GM12873 (cell line): ENCODE measurements around the gene RAB23.

Experiments used
- CTCF ChIP-seq: IDR thresholded peaks from 2 replicates; pipeline ENCODE4 v1.5.1; 2012; ENCODE audit warnings: low read depth, mild to moderate bottlenecking, moderate library complexity, low read length, control low read depth; ENCODE audit not compliant: insufficient read depth; ENCODE audit errors: missing control alignments

The RAB23 gene

GRCh38 chr6:57147401-57147800, 74.7 kb downstream of the RAB23 start:
- TF ChIP-seq CTCF = no peak

DNA sequence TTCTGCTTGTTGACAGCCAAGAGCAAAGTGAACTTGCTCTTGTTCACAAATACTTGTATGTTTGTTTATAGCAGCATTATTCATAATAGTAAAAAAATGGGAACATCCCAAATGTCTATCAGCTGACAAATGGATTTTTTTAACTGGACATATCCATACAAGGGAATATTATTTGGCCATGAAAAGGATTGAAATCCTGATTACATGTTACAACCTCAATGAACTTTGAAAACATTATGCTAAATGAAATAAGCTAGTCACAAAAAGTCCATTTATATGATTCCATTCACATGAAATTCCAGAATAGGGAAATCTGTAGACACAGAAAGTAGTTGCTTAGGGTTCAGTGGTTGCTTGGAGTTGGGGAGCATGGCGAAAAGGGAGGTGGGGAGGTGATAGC, 78.4 kb downstream of the RAB23 start:
- TF ChIP-seq CTCF = no peak

DNA sequence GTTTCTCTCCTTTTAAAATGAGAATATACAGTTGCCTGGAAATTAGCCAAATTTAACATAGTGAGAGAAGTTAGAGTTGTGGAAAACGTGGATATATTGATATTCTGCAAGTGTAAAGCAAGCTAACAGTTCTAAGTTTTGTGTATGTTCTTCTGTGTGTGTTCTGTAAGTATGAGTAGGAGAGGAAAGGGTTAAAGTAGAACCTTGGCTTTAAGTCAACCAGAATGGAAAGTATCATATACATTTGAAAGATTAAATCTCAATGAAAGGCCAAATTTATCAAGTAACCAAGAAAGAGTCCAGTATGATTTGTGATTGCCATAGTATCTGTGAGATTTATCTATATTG, 80.0 kb downstream of the RAB23 start:
- TF ChIP-seq CTCF = no peak

DNA sequence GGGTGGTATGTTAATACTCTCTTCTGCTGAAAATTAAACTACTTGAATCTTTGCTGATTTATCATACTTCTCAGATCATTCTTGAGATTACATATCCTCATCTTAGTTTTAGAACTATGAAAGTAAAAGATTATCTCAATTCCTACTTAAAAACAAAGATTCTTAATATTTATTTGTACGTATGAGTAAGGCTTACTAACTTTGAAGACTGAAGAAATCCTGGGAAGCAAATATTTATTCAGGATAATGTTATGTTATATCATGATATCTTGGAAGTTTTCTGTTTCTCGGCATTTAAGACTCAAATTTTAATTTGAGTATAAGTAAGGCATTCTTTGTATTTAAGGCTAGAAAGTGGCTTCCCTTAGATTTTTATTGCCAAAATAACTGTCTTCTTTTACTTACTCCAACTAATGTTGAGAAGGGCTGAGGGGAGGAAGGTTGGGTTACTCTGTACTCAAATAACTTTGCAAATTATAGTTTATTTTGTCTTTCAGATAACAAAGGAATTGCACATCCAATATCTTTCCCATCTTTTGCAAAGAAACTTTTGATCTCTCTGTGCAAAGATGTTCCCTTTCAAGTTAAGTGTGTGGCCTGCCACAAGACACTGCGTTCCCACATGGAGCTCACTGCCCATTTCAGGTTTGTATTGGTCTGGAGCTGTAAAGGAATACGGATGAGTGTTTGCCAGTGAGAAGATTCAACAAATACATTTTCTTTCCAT, 80.5 kb downstream of the RAB23 start:
- TF ChIP-seq CTCF = no peak

DNA sequence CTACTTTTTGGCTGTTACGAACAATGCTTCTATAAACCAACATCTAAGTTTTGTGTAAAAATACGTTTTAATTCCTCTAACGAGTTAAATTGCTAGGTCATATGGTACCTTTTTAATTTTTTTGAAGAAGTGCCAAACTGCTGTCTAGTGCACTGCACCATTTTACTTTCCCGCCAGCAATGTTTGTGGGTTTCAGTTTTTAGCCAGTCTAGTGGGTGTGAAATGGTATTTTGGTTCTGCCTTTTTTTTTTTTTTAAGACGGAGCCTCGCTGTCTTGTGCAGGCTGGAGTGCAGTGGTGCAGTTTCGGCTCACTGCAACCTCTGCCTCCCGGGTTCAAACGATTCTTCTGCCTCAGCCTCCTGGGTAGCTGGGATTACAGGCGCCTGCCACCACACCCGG, 84.1 kb downstream of the RAB23 start:
- TF ChIP-seq CTCF = no peak

- no peak for TF ChIP-seq CTCF
Observed at GRCh38 chr6:57137350-57137749, 84.8 kb downstream of the RAB23 start.
